ENCODE data around the gene STRN3. TPM values are rescaled to one million over a fixed set of nuclear protein-coding genes. Genes with fewer than 3 reads are reported as not detected.

The STRN3 gene
- total and polyA plus RNA-seq, 2 donors (not counting 1 experiment from before 2014, with no cell fraction given): 7.7 to 43.9 TPM

DNA sequence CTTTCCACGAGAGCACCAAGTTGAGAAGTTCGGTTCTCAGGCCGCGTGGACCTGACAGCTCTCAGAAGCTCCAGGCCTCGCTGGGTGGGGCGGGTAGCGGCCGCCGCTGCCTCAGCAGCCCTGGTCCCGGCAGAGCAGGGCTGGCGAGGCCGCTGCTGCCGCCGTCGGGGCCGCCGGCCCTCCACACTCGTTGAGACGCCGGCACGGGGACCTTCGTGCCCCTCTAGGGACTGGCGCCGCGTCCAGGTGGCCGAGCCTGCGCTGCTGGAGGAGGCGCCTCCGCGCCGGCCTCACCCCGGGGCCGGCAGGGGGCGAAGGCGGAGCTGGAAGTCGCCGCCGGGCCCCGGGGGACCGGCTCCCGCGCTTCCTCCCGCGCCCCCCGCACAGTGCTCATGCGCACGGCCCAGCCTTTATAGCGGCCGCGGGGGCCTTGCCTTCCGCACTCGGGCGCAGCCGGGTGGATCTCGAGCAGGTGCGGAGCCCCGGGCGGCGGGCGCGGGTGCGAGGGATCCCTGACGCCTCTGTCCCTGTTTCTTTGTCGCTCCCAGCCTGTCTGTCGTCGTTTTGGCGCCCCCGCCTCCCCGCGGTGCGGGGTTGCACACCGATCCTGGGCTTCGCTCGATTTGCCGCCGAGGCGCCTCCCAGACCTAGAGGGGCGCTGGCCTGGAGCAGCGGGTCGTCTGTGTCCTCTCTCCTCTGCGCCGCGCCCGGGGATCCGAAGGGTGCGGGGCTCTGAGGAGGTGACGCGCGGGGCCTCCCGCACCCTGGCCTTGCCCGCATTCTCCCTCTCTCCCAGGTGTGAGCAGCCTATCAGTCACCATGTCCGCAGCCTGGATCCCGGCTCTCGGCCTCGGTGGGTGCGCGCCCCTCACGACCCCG lies 151.8 kb downstream of the STRN3 start, which contains the start of gene COCH:
Gene COCH (plus strand): TSS at position 440 of the 879 bp plus-strand sequence. CDS start 380 bp downstream, at position 820.
- CTCF ChIA-PET: interaction anchor here (1.1 kb wide), 1 partner anchor 17 kb away, joined by 4 read pairs; no protein-coding TSS in a partner anchor
- Histone ChIP-seq H3K9ac (ENCODE audit: low read length) (peak within 1 kb of the TSS; percentile 71), H3K4me3 (ENCODE audit: control extremely low read depth in 1 of 5, extremely low read depth in 1 of 5, insufficient read depth in 1 of 5, low read depth in 2 of 5, low read length in 4 of 5) (peak within 1 kb of the TSS; percentile 15 to 83 (median 69)), H3K9me3 (ENCODE audit: control extremely low read depth in 1 of 3, control insufficient read depth in 2 of 3, insufficient read depth in 1 of 3, low read length in 2 of 3) (peaks cover 0 to 5% (median 0%) of the 10 kb centered on the region in 3 donors), H3K27ac (ENCODE audit: low read length in 2 of 2) (no peak within 1 kb of the TSS), H3K27me3 (replicated peaks in 1 of 4; ENCODE audit: control extremely low read depth in 1 of 4, control insufficient read depth in 3 of 4, insufficient read depth in 4 of 4, low read length in 3 of 4) (peaks cover 0 to 23% (median 12%) of the 10 kb centered on the region in 4 experiments), H3K4me1 (ENCODE audit: control insufficient read depth in 2 of 2, insufficient read depth in 2 of 2, low read length in 2 of 2) (peaks cover 20 to 21% of the 10 kb centered on the region in 2 donors), H3K79me2 (ENCODE audit: control insufficient read depth, insufficient read depth, low read length) (no peaks in the 10 kb centered on the region), H3K4me2 (replicated peaks; ENCODE audit: low read depth, low read length, poor library complexity, severe bottlenecking) (peak within 1 kb of the TSS; percentile 95), H2AFZ (ENCODE audit: insufficient read depth, low read depth, low read length, poor library complexity, severe bottlenecking) (peak within 1 kb of the TSS; percentile 88), H4K20me1 (ENCODE audit: control insufficient read depth, insufficient read depth, low read length, poor library complexity, severe bottlenecking) (no peaks in the 10 kb centered on the region), H3K36me3 (replicated peaks in 1 of 2; ENCODE audit: control extremely low read depth in 1 of 2, control insufficient read depth in 1 of 2, extremely low read depth in 1 of 2, insufficient read depth in 2 of 2, low read length in 1 of 2) (no peaks in the 10 kb centered on the region)
- H3K9me3 Mint-ChIP-seq (ENCODE audit: insufficient read depth): no peaks in the 10 kb centered on the region
- POLR2A ChIA-PET: no interaction called here
- peak; percentile 88 for ATAC-seq (ENCODE audit: low read depth)
- DNase-seq: peak; percentile 76
- no peak for TF ChIP-seq EZH2 (IDR thresholded peaks at IDR 0.05; ENCODE audit: borderline replicate concordance, insufficient read depth, low read depth, low read length, poor library complexity, severe bottlenecking)
- TF ChIP-seq, protein P1, sequence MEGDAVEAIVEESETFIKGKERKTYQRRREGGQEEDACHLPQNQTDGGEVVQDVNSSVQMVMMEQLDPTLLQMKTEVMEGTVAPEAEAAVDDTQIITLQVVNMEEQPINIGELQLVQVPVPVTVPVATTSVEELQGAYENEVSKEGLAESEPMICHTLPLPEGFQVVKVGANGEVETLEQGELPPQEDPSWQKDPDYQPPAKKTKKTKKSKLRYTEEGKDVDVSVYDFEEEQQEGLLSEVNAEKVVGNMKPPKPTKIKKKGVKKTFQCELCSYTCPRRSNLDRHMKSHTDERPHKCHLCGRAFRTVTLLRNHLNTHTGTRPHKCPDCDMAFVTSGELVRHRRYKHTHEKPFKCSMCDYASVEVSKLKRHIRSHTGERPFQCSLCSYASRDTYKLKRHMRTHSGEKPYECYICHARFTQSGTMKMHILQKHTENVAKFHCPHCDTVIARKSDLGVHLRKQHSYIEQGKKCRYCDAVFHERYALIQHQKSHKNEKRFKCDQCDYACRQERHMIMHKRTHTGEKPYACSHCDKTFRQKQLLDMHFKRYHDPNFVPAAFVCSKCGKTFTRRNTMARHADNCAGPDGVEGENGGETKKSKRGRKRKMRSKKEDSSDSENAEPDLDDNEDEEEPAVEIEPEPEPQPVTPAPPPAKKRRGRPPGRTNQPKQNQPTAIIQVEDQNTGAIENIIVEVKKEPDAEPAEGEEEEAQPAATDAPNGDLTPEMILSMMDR (IDR thresholded peaks at IDR 0.05): peak; percentile 43
- H3K27ac Mint-ChIP-seq: peak within 1 kb of the TSS; percentile 84
- 2% methylated on average over 98 of the region's 99 CpGs for WGBS (ENCODE audit: insufficient coverage)
- peaks cover 25% of the 10 kb centered on the region for H3K4me1 Mint-ChIP-seq
- H3K27me3 Mint-ChIP-seq: peaks cover 10% of the 10 kb centered on the region
- intact Hi-C loops (cut with micrococcal nuclease): loop anchor here (10.0 kb wide), 1 partner anchor 690 kb away; the partner anchor contains the start of gene NUBPL
- H3K4me3 Mint-ChIP-seq: peak within 1 kb of the TSS; percentile 92

Measured in B cell (primary cell).